ENCODE results near the gene SLC15A1.

DNA sequence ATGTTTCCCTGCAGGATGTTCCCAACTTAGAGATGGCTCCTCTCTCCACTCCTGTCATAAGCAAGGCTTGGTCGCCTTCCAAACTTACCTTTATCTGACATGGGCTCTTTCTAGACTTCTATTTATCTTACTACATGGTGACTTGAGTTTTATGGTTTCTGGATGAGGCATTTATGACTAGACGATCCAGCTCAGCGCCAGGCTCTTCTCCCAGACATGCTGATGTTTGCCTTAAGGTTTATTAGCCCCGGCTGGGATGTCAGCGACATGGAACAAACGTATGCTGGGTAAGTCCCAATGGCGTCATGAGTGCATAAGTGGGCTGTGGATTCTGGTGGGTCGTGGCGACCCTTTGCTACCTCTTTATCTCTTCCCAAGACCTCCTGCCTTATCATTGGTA, 39.8 kb upstream of the SLC15A1 start:
- TF ChIP-seq, protein P1, sequence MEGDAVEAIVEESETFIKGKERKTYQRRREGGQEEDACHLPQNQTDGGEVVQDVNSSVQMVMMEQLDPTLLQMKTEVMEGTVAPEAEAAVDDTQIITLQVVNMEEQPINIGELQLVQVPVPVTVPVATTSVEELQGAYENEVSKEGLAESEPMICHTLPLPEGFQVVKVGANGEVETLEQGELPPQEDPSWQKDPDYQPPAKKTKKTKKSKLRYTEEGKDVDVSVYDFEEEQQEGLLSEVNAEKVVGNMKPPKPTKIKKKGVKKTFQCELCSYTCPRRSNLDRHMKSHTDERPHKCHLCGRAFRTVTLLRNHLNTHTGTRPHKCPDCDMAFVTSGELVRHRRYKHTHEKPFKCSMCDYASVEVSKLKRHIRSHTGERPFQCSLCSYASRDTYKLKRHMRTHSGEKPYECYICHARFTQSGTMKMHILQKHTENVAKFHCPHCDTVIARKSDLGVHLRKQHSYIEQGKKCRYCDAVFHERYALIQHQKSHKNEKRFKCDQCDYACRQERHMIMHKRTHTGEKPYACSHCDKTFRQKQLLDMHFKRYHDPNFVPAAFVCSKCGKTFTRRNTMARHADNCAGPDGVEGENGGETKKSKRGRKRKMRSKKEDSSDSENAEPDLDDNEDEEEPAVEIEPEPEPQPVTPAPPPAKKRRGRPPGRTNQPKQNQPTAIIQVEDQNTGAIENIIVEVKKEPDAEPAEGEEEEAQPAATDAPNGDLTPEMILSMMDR (IDR thresholded peaks at IDR 0.05) = no peak
- no peak for TF ChIP-seq POLR2A (IDR thresholded peaks at IDR 0.05)

Measured in heart left ventricle (tissue), 13 donors.